GM23338 (cell line): Measurements from ENCODE around the gene ANKRD45. TPM values are rescaled to one million over a fixed set of nuclear protein-coding genes. Genes with fewer than 3 reads are reported as not detected.
"Not testable (repeated sequence)": the region's sequence is repeated elsewhere in the genome, so short reads cannot be mapped to it uniquely, and the experiment has no call there.

Source experiments
- ATAC-seq: fragments of 200-7000 bp; cut with Tn5 transposase; 3 replicates; pipeline ENCODE4 v1.9.1; 2020
- DNase-seq: peaks from one replicate; pipeline ENCODE4 v3.0.0-alpha.2; 2015; ENCODE audit warnings: low spot score
- H2AFZ ChIP-seq: fragments of 200-600 bp; sonication (generic); 2 replicates; pipeline ENCODE4 v1.8.0; 2016; ENCODE audit warnings: antibody characterized with exemption, mild to moderate bottlenecking, moderate library complexity
- H3F3A ChIP-seq: fragments of 200-600 bp; sonication (generic); replicated peaks from 2 replicates; pipeline ENCODE4 v1.8.0; 2017; ENCODE audit warnings: antibody characterized with exemption, mixed run types, low read depth
- H3K27ac ChIP-seq: fragments of 200-600 bp; sonication (generic); 2 replicates; pipeline ENCODE4 v1.6.1; 2016; ENCODE audit warnings: low read depth
- H3K27me3 ChIP-seq: fragments of 200-600 bp; sonication (generic); 2 replicates; pipeline ENCODE4 v1.8.0; 2016; ENCODE audit warnings: mild to moderate bottlenecking, mixed run types, moderate library complexity; ENCODE audit not compliant: insufficient read depth
- H3K36me3 ChIP-seq: fragments of 200-600 bp; sonication (generic); 2 replicates; pipeline ENCODE4 v1.8.0; 2016; ENCODE audit warnings: mild to moderate bottlenecking; ENCODE audit not compliant: insufficient read depth
- H3K4me1 ChIP-seq: fragments of 200-600 bp; sonication (generic); 2 replicates; pipeline ENCODE4 v1.8.0; 2016; ENCODE audit warnings: mild to moderate bottlenecking, moderate library complexity; ENCODE audit not compliant: insufficient read depth
- H3K4me2 ChIP-seq: fragments of 200-600 bp; sonication (generic); 2 replicates; pipeline ENCODE4 v1.7.1; 2017; ENCODE audit warnings: mixed run types
- H3K4me3 ChIP-seq: fragments of 200-600 bp; sonication (generic); 2 replicates; pipeline ENCODE4 v1.6.1; 2016; ENCODE audit warnings: mixed run types
- H3K79me2 ChIP-seq: fragments of 200-600 bp; sonication (generic); replicated peaks from 2 replicates; pipeline ENCODE4 v1.8.0; 2017; ENCODE audit warnings: mild to moderate bottlenecking; ENCODE audit not compliant: insufficient read depth
- H3K9me2 ChIP-seq: fragments of 200-600 bp; sonication (generic); 2 replicates; pipeline ENCODE4 v1.8.0; 2017; ENCODE audit not compliant: insufficient read depth
- H4K20me1 ChIP-seq: fragments of 200-600 bp; sonication (generic); replicated peaks from 2 replicates; pipeline ENCODE4 v1.8.0; 2017; ENCODE audit warnings: mild to moderate bottlenecking; ENCODE audit not compliant: insufficient read depth
- H3K27ac Mint-ChIP-seq: 2 replicates; pipeline ENCODE4 v1.8.0; 2020; ENCODE audit warnings: inconsistent platforms, mild to moderate bottlenecking, moderate library complexity, mixed read lengths
- H3K27me3 Mint-ChIP-seq: 3 replicates; pipeline ENCODE4 v1.8.0; 2022; ENCODE audit warnings: low read depth, mild to moderate bottlenecking, moderate library complexity, mixed read lengths, inconsistent platforms; ENCODE audit not compliant: insufficient read depth, poor library complexity
- H3K36me3 Mint-ChIP-seq: 3 replicates; pipeline ENCODE4 v1.8.0; 2021; ENCODE audit warnings: low read depth, mild to moderate bottlenecking, inconsistent platforms, moderate library complexity, mixed read lengths
- H3K4me1 Mint-ChIP-seq: 3 replicates; pipeline ENCODE4 v1.8.0; 2020; ENCODE audit warnings: mild to moderate bottlenecking, inconsistent platforms, mixed read lengths
- H3K4me3 Mint-ChIP-seq: 3 replicates; pipeline ENCODE4 v1.8.0; 2021; ENCODE audit warnings: moderate library complexity, mild to moderate bottlenecking, inconsistent platforms, mixed read lengths
- H3K9me3 Mint-ChIP-seq: 3 replicates; pipeline ENCODE4 v1.8.0; 2020; ENCODE audit warnings: moderate library complexity, mild to moderate bottlenecking, inconsistent platforms, mixed read lengths
- CREB1 ChIP-seq: fragments of 250-450 bp; sonication (Bioruptor Pico); IDR thresholded peaks from 2 replicates; pipeline ENCODE4 v1.5.0; 2020; ENCODE audit warnings: low read depth, mild to moderate bottlenecking, moderate library complexity
- CTCF ChIP-seq, 2 experiments: fragments of 200-600 bp in 1 of 2; sonication (generic) in 1 of 2; conservative IDR thresholded peaks; 2 replicates each; pipeline versions ENCODE4 v1.5.1 to v1.6.1; 2016 to 2017; ENCODE audit warnings: antibody characterized with exemption in 2 of 2, low read depth in 2 of 2, mild to moderate bottlenecking in 2 of 2, moderate library complexity in 1 of 2
- EZH2 ChIP-seq: fragments of 200-600 bp; sonication (generic); IDR thresholded peaks from one replicate; pipeline ENCODE4 v1.8.0; 2017; ENCODE audit warnings: antibody characterized with exemption, mild to moderate bottlenecking, low read depth; ENCODE audit not compliant: unreplicated experiment
- EZH2phosphoT487 ChIP-seq: fragments of 200-600 bp; sonication (generic); IDR thresholded peaks from one replicate; pipeline ENCODE4 v1.8.1; 2018; ENCODE audit warnings: antibody characterized with exemption; ENCODE audit not compliant: unreplicated experiment
- JUNB ChIP-seq: IDR thresholded peaks from one replicate; pipeline ENCODE4 v1.6.1; 2016; ENCODE audit warnings: antibody characterized with exemption; ENCODE audit not compliant: unreplicated experiment
- NANOG ChIP-seq: IDR thresholded peaks from 2 replicates; pipeline ENCODE4 v1.6.1; 2016; ENCODE audit warnings: antibody characterized with exemption, borderline replicate concordance
- STAT1 ChIP-seq: IDR thresholded peaks from one replicate; pipeline ENCODE4 v1.6.1; 2016; ENCODE audit warnings: antibody characterized with exemption; ENCODE audit not compliant: unreplicated experiment
- ZNF114 ChIP-seq: fragments of 250-450 bp; sonication (Bioruptor Pico); IDR thresholded peaks from 2 replicates; pipeline ENCODE4 v1.5.0; 2020; ENCODE audit warnings: mild to moderate bottlenecking, moderate library complexity
- ZNF331 ChIP-seq: fragments of 250-450 bp; sonication (Bioruptor Pico); IDR thresholded peaks from 2 replicates; pipeline ENCODE4 v1.5.0; 2020; ENCODE audit warnings: low read depth, mild to moderate bottlenecking, moderate library complexity
- polyA plus RNA-seq: library from polyadenylated mRNA; unstranded; fragments of >200 nt; fragmentation: Nextera tagmentation; extraction: Ambion mirVana; gene quantifications from 2 replicates; pipeline ENCODE4 v1.2.1, GENCODE V29; 2016
- total RNA-seq: library from RNA; depleted of rRNA; stranded (reverse); fragments of >200 nt; shearing (Covaris generic); gene quantifications from 2 replicates; pipeline ENCODE4 v1.2.3, GENCODE V29; 2014
- TF ChIP-seq, protein P1 (sequence below): fragments of 250-450 bp; sonication (Bioruptor Pico); IDR thresholded peaks from 2 replicates; pipeline ENCODE4 v1.5.0; 2020; ENCODE audit warnings: mild to moderate bottlenecking, moderate library complexity
- TF ChIP-seq, protein P2 (sequence below): IDR thresholded peaks from 2 replicates; pipeline ENCODE4 v1.6.1; 2016; ENCODE audit warnings: antibody characterized with exemption

The ANKRD45 gene
- total and polyA plus RNA-seq, 2 experiments from 2014 or later: 1.5 to 2.3 TPM

DNA sequence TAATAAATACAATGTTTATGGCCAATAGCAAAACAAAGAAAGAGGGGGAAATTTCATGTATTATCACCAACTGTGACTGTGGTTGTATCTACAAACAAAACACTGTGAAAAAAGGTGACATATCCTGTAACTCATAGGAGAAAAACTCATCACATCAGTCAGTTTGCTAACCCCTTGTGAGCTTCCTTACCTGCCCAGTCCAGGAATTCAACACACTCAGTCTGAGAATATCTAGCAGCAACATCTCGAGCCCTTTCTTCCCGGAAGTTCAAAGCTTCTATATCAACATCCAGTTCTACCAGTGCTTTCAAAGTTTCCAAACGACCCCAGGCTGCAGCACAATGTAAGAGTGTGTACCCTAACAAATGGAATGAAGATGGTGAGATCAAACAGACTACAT lies 23.0 kb downstream of the ANKRD45 start (continued):
- TF ChIP-seq, protein P1, sequence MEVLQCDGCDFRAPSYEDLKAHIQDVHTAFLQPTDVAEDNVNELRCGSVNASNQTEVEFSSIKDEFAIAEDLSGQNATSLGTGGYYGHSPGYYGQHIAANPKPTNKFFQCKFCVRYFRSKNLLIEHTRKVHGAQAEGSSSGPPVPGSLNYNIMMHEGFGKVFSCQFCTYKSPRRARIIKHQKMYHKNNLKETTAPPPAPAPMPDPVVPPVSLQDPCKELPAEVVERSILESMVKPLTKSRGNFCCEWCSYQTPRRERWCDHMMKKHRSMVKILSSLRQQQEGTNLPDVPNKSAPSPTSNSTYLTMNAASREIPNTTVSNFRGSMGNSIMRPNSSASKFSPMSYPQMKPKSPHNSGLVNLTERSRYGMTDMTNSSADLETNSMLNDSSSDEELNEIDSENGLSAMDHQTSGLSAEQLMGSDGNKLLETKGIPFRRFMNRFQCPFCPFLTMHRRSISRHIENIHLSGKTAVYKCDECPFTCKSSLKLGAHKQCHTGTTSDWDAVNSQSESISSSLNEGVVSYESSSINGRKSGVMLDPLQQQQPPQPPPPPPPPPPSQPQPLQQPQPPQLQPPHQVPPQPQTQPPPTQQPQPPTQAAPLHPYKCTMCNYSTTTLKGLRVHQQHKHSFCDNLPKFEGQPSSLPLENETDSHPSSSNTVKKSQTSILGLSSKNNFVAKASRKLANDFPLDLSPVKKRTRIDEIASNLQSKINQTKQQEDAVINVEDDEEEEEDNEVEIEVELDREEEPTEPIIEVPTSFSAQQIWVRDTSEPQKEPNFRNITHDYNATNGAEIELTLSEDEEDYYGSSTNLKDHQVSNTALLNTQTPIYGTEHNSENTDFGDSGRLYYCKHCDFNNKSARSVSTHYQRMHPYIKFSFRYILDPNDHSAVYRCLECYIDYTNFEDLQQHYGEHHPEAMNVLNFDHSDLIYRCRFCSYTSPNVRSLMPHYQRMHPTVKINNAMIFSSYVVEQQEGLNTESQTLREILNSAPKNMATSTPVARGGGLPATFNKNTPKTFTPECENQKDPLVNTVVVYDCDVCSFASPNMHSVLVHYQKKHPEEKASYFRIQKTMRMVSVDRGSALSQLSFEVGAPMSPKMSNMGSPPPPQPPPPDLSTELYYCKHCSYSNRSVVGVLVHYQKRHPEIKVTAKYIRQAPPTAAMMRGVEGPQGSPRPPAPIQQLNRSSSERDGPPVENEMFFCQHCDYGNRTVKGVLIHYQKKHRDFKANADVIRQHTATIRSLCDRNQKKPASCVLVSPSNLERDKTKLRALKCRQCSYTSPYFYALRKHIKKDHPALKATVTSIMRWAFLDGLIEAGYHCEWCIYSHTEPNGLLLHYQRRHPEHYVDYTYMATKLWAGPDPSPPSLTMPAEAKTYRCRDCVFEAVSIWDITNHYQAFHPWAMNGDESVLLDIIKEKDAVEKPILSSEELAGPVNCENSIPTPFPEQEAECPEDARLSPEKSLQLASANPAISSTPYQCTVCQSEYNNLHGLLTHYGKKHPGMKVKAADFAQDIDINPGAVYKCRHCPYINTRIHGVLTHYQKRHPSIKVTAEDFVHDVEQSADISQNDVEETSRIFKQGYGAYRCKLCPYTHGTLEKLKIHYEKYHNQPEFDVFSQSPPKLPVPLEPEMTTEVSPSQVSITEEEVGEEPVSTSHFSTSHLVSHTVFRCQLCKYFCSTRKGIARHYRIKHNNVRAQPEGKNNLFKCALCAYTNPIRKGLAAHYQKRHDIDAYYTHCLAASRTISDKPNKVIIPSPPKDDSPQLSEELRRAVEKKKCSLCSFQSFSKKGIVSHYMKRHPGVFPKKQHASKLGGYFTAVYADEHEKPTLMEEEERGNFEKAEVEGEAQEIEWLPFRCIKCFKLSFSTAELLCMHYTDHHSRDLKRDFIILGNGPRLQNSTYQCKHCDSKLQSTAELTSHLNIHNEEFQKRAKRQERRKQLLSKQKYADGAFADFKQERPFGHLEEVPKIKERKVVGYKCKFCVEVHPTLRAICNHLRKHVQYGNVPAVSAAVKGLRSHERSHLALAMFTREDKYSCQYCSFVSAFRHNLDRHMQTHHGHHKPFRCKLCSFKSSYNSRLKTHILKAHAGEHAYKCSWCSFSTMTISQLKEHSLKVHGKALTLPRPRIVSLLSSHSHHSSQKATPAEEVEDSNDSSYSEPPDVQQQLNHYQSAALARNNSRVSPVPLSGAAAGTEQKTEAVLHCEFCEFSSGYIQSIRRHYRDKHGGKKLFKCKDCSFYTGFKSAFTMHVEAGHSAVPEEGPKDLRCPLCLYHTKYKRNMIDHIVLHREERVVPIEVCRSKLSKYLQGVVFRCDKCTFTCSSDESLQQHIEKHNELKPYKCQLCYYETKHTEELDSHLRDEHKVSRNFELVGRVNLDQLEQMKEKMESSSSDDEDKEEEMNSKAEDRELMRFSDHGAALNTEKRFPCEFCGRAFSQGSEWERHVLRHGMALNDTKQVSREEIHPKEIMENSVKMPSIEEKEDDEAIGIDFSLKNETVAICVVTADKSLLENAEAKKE (CRISPR knock-in tag): no peak
- TF ChIP-seq, protein P2, sequence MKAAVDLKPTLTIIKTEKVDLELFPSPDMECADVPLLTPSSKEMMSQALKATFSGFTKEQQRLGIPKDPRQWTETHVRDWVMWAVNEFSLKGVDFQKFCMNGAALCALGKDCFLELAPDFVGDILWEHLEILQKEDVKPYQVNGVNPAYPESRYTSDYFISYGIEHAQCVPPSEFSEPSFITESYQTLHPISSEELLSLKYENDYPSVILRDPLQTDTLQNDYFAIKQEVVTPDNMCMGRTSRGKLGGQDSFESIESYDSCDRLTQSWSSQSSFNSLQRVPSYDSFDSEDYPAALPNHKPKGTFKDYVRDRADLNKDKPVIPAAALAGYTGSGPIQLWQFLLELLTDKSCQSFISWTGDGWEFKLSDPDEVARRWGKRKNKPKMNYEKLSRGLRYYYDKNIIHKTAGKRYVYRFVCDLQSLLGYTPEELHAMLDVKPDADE: no peak
- TF ChIP-seq CTCF (conservative IDR thresholded peaks at IDR 0.05; ENCODE audit: low read depth in 2 of 2): no peak
- no peak for TF ChIP-seq STAT1
- no peak for TF ChIP-seq JUNB
- no peak for TF ChIP-seq ZNF114 (CRISPR knock-in tag)
- TF ChIP-seq ZNF331 (CRISPR knock-in tag): no peak
- TF ChIP-seq EZH2: no peak
- no peak for TF ChIP-seq CREB1 (CRISPR knock-in tag)
- no peak for TF ChIP-seq EZH2phosphoT487
- TF ChIP-seq NANOG: no peak

DNA sequence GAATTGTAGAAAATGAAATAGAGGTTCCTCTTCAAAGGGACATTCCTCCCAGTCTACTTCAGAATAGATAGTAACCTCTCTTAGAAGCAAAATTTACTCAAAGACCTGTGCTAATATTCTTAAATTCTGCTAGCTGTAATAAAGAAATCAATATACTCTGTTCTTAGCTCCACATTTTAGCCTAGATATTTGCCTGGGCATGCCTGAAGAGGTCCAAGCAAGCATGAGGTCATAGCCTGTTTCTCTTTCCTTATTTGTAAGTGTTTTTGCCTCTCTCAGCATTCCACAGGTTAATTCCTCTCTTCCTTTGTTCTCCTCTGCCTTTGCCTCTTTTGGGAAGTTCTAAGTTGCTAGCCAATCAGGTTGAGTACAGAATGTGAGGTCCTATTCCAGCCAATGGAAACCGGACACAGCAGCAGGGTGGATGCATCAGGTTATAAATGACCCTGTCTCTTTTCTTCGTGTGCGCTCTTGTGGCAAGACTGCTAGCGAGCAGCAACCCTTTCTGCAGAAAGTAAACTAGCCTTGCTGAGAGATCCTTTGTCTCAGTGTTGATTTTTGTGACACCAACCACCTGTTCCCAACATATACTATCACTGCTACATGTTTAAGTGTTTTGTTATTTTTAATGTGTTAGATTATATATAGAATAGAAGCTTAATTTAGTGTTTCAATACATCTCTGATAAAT lies 27.1 kb downstream of the ANKRD45 start:
- H3K36me3 ChIP-seq: peaks cover 18% of the 10 kb centered on the region
- not testable (repeated sequence) for H3K4me1 Mint-ChIP-seq, H3K4me1 ChIP-seq, H3K4me3 ChIP-seq, H3K4me2 ChIP-seq, H3K79me2 ChIP-seq, ATAC-seq, H3K27me3 ChIP-seq, H3K27ac ChIP-seq, H3K9me2 ChIP-seq, H3K27me3 Mint-ChIP-seq, H4K20me1 ChIP-seq, H3K27ac Mint-ChIP-seq, DNase-seq, H3K4me3 Mint-ChIP-seq, H3F3A ChIP-seq, H2AFZ ChIP-seq
- peaks cover 28% of the 10 kb centered on the region for H3K36me3 Mint-ChIP-seq
- H3K9me3 Mint-ChIP-seq: peaks cover 26% of the 10 kb centered on the region
